ENCODE data around the gene TRAF1. TPM values are rescaled to one million over a fixed set of nuclear protein-coding genes. Genes with fewer than 3 reads are reported as not detected.

Gene TRAF1
- total and polyA plus RNA-seq, 2 of the 13 experiments (the other 11 are each of a cell fraction or from before 2014, with no cell fraction given) = 0.44 to 1.0 TPM

GRCh38 chr9:120928483-120929228 is 2.1 kb upstream of the TRAF1 start (continued):
- TF ChIP-seq HIC2 (CRISPR knock-in tag; IDR thresholded peaks at IDR 0.05; ENCODE audit: low read depth) (no peak), POLR2AphosphoS5 (IDR thresholded peaks at IDR 0.05; ENCODE audit: low read depth, low read length) (peak; percentile 47; the same call in 1 of the 2 replicates), MATR3 (CRISPR knock-in tag; IDR thresholded peaks at IDR 0.05) (no peak), ZNF468 (CRISPR knock-in tag; IDR thresholded peaks at IDR 0.05) (no peak), GLMP (CRISPR knock-in tag; IDR thresholded peaks at IDR 0.05; ENCODE audit: borderline replicate concordance) (no peak), ZNF317 (CRISPR knock-in tag; IDR thresholded peaks at IDR 0.05) (no peak), GRHL1 (CRISPR knock-in tag; conservative IDR thresholded peaks at IDR 0.05) (no peak), ZFP90 (CRISPR knock-in tag; IDR thresholded peaks at IDR 0.05; ENCODE audit: borderline replicate concordance) (no peak), SRSF9 (IDR thresholded peaks at IDR 0.05; ENCODE audit: borderline replicate concordance, insufficient read depth, low read depth, low read length, poor library complexity, severe bottlenecking) (no peak), ZNF784 (CRISPR knock-in tag; IDR thresholded peaks at IDR 0.05; ENCODE audit: borderline replicate concordance) (no peak), HIVEP1 (CRISPR knock-in tag; IDR thresholded peaks at IDR 0.05) (no peak), TSC22D2 (CRISPR knock-in tag; IDR thresholded peaks at IDR 0.05; ENCODE audit: borderline replicate concordance) (no peak), ATF2 (CRISPR knock-in tag; IDR thresholded peaks at IDR 0.05) (no peak), NFIC (IDR thresholded peaks at IDR 0.05; ENCODE audit: low read length) (no peak), HNRNPH1 (optimal IDR thresholded peaks at IDR 0.05; ENCODE audit: low read depth, low read length) (no peak), ATF5 (CRISPR knock-in tag; IDR thresholded peaks at IDR 0.05; ENCODE audit: low read depth) (peak; percentile 38; the same call in 1 of the 2 replicates), ZC3H4 (CRISPR knock-in tag; IDR thresholded peaks at IDR 0.05; ENCODE audit: borderline replicate concordance) (no peak), ZNF704 (CRISPR knock-in tag; IDR thresholded peaks at IDR 0.05; ENCODE audit: borderline replicate concordance) (no peak), ZNF10 (CRISPR knock-in tag; IDR thresholded peaks at IDR 0.05; ENCODE audit: borderline replicate concordance, low read depth) (no peak)

All from HepG2 (cell line).